Measurements from ENCODE around the gene HHIPL1.

DNA sequence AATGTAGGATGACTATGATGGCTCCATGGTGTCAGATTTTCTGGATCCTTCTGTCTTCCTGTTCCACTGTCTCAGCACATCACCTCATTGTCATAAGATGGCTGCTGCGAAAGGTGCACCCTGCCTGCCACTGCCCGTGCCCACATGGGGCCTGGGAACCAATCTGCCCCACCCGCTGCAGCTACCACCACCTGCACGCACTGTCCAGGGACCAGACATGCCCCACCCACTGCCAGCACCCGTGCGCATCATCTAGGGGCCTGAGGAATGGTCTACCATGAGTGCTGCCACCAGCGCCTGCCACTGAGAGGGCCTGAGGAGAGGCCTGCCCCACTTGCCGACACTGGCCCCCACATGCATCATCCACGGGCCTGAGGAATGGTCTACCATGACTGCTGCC is 63.0 kb downstream of the HHIPL1 start:
- TF ChIP-seq POLR2A (IDR thresholded peaks at IDR 0.05; ENCODE audit: control extremely low read depth in 1 of 2, low read depth in 2 of 2, low read length in 2 of 2) (no peak), POLR2AphosphoS5 (IDR thresholded peaks at IDR 0.05; ENCODE audit: low read depth, low read length) (no peak), TAF1 (IDR thresholded peaks at IDR 0.05; ENCODE audit: low read depth, low read length) (no peak), BRCA1 (IDR thresholded peaks at IDR 0.05; ENCODE audit: low read depth, low read length) (no peak), EZH2 (IDR thresholded peaks at IDR 0.05; ENCODE audit: low read depth, low read length, severe bottlenecking) (no peak), MAFK (IDR thresholded peaks at IDR 0.05; ENCODE audit: low read depth, low read length) (no peak), GTF2F1 (IDR thresholded peaks at IDR 0.05; ENCODE audit: borderline replicate concordance, low read depth, low read length) (no peak), SUZ12 (IDR thresholded peaks at IDR 0.05; ENCODE audit: low read length) (no peak), HDAC2 (IDR thresholded peaks at IDR 0.05; ENCODE audit: borderline replicate concordance in 1 of 2, low read depth in 2 of 2, low read length in 2 of 2) (no peak), CHD2 (IDR thresholded peaks at IDR 0.05; ENCODE audit: low read length) (no peak), CTBP2 (IDR thresholded peaks at IDR 0.05; ENCODE audit: borderline replicate concordance, insufficient read depth, insufficient read length, low read length) (no peak)
- TF ChIP-seq, protein P1, sequence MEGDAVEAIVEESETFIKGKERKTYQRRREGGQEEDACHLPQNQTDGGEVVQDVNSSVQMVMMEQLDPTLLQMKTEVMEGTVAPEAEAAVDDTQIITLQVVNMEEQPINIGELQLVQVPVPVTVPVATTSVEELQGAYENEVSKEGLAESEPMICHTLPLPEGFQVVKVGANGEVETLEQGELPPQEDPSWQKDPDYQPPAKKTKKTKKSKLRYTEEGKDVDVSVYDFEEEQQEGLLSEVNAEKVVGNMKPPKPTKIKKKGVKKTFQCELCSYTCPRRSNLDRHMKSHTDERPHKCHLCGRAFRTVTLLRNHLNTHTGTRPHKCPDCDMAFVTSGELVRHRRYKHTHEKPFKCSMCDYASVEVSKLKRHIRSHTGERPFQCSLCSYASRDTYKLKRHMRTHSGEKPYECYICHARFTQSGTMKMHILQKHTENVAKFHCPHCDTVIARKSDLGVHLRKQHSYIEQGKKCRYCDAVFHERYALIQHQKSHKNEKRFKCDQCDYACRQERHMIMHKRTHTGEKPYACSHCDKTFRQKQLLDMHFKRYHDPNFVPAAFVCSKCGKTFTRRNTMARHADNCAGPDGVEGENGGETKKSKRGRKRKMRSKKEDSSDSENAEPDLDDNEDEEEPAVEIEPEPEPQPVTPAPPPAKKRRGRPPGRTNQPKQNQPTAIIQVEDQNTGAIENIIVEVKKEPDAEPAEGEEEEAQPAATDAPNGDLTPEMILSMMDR (IDR thresholded peaks at IDR 0.05; ENCODE audit: control extremely low read depth in 1 of 3, insufficient read depth in 1 of 3, low read depth in 1 of 3, low read length in 3 of 3) = no peak

All from H1 (cell line).